Loucy (cell line): ENCODE results near the gene METRNL.

Experiments
- CTCF ChIP-seq: fragments of 200-600 bp; sonication (generic); conservative IDR thresholded peaks from 2 replicates; pipeline ENCODE4 v1.5.1; 2014; ENCODE audit warnings: mild to moderate bottlenecking, antibody characterized with exemption, low read length
- EZH2phosphoT487 ChIP-seq: fragments of 200-600 bp; IDR thresholded peaks from 2 replicates; pipeline ENCODE4 v1.6.1; 2018; ENCODE audit warnings: antibody characterized with exemption, mild to moderate bottlenecking, moderate library complexity, borderline replicate concordance

- TF ChIP-seq CTCF (no peak), EZH2phosphoT487 (no peak)
Observed at GRCh38 chr17:83131401-83132011, 52.1 kb downstream of the METRNL start.
